NT2/D1 (cell line): ENCODE data around the gene ETFB.
A peak's percentile ranks its signal among the peaks of the same experiment; 100 is the strongest.

ENCODE experiments used
- DNase-seq: peaks from one replicate; pipeline ENCODE4 v3.0.0-alpha.2; 2011; ENCODE audit warnings: low read depth, low spot score
- H3K27me3 ChIP-seq: 2 replicates; pipeline ENCODE4 v1.6.0; 2011; ENCODE audit warnings: mild to moderate bottlenecking; ENCODE audit not compliant: insufficient read length, insufficient read depth
- H3K36me3 ChIP-seq: 2 replicates; pipeline ENCODE4 v1.6.1; 2011; ENCODE audit warnings: mild to moderate bottlenecking, low read length, mixed read lengths; ENCODE audit not compliant: insufficient read depth, insufficient read length
- H3K4me1 ChIP-seq: 2 replicates; pipeline ENCODE4 v1.5.1; 2011; ENCODE audit not compliant: insufficient read depth, insufficient read length
- H3K4me3 ChIP-seq: 2 replicates; pipeline ENCODE4 v1.5.1; 2011; ENCODE audit warnings: low read depth; ENCODE audit not compliant: insufficient read length
- H3K9ac ChIP-seq: 2 replicates; pipeline ENCODE4 v1.6.0; 2011; ENCODE audit warnings: low read depth; ENCODE audit not compliant: insufficient read length
- H3K9me3 ChIP-seq: 2 replicates; pipeline ENCODE4 v1.5.1; 2011; ENCODE audit warnings: mild to moderate bottlenecking, low read length; ENCODE audit not compliant: insufficient read depth
- SUZ12 ChIP-seq: IDR thresholded peaks from 2 replicates; pipeline ENCODE4 v1.6.1; 2011; ENCODE audit not compliant: insufficient read length, insufficient read depth; ENCODE audit errors: extremely low read depth
- YY1 ChIP-seq: IDR thresholded peaks from 2 replicates; pipeline ENCODE4 v1.6.1; 2011; ENCODE audit not compliant: insufficient read length, insufficient read depth
- ZNF274 ChIP-seq: IDR thresholded peaks from 2 replicates; pipeline ENCODE4 v1.6.1; 2011; ENCODE audit warnings: mild to moderate bottlenecking, low read depth, low read length

Gene ETFB

GRCh38 chr19:51372649-51373504, 6.7 kb upstream of the ETFB start, which contains the start of gene NKG7:
NKG7 (minus strand) TSS chr19:51372654; CDS start chr19:51372535, 119 bp downstream.
- Histone ChIP-seq H3K9ac (no peak within 1 kb of the TSS), H3K4me1 (peaks cover 4% of the 10 kb centered on the region), H3K27me3 (no peaks in the 10 kb centered on the region), H3K9me3 (no peaks in the 10 kb centered on the region), H3K36me3 (no peaks in the 10 kb centered on the region), H3K4me3 (no peak within 1 kb of the TSS)
- no peak for DNase-seq
- TF ChIP-seq YY1: no peak
- TF ChIP-seq SUZ12: no peak
- TF ChIP-seq ZNF274: no peak

- Histone ChIP-seq H3K9me3 (no peaks in the 10 kb centered on the region), H3K27me3 (no peaks in the 10 kb centered on the region), H3K4me3 (no peak overlapping the region), H3K9ac (no peak overlapping the region), H3K36me3 (no peaks in the 10 kb centered on the region), H3K4me1 (peaks cover 4% of the 10 kb centered on the region)
- DNase-seq: no peak
- TF ChIP-seq ZNF274 (no peak), SUZ12 (no peak), YY1 (no peak)
Observed at GRCh38 chr19:51372021-51372648, 5.9 kb upstream of the ETFB start.

- H3K4me3 ChIP-seq: no peak overlapping the region
- H3K27me3 ChIP-seq: no peaks in the 10 kb centered on the region
- H3K4me1 ChIP-seq: peaks cover 4% of the 10 kb centered on the region
- no peak for TF ChIP-seq SUZ12
- TF ChIP-seq YY1: no peak
- TF ChIP-seq ZNF274: no peak
- H3K9ac ChIP-seq: no peak overlapping the region
- H3K36me3 ChIP-seq: no peaks in the 10 kb centered on the region
- no peak for DNase-seq
- no peaks in the 10 kb centered on the region for H3K9me3 ChIP-seq
Observed at GRCh38 chr19:51371186-51371690, 5.0 kb upstream of the ETFB start.

- no peak overlapping the region for H3K4me3 ChIP-seq
- H3K36me3 ChIP-seq: no peaks in the 10 kb centered on the region
- H3K9me3 ChIP-seq: no peaks in the 10 kb centered on the region
- TF ChIP-seq SUZ12: no peak
- no peak for TF ChIP-seq ZNF274
- TF ChIP-seq YY1: no peak
- DNase-seq: no peak
- no peak overlapping the region for H3K9ac ChIP-seq
- H3K4me1 ChIP-seq: peaks cover 4% of the 10 kb centered on the region
- no peaks in the 10 kb centered on the region for H3K27me3 ChIP-seq
Observed at GRCh38 chr19:51370230-51370629, 4.0 kb upstream of the ETFB start.

- H3K9ac ChIP-seq: peak within 1 kb of the TSS; percentile 90
- no peak for DNase-seq
- H3K4me3 ChIP-seq: peak within 1 kb of the TSS; percentile 65
- TF ChIP-seq SUZ12 (no peak), YY1 (no peak), ZNF274 (no peak)
- H3K9me3 ChIP-seq: no peaks in the 10 kb centered on the region
- no peaks in the 10 kb centered on the region for H3K27me3 ChIP-seq
- H3K4me1 ChIP-seq: peaks cover 4% of the 10 kb centered on the region
- H3K36me3 ChIP-seq: no peaks in the 10 kb centered on the region
Observed at GRCh38 chr19:51368366-51369282, 2.4 kb upstream of the ETFB start, which contains the start of gene CLDND2. CLDND2 (minus strand) TSS chr19:51369003; CDS start chr19:51368577, 426 bp downstream.

GRCh38 chr19:51367565-51368365, 1.6 kb upstream of the ETFB start:
- Histone ChIP-seq H3K36me3 (no peaks in the 10 kb centered on the region), H3K9me3 (no peaks in the 10 kb centered on the region), H3K4me3 (peak overlapping the region; percentile 83), H3K4me1 (peaks cover 4% of the 10 kb centered on the region), H3K27me3 (no peaks in the 10 kb centered on the region), H3K9ac (peak overlapping the region; percentile 90)
- peak; percentile 95 for DNase-seq
- no peak for TF ChIP-seq YY1
- TF ChIP-seq SUZ12: no peak
- TF ChIP-seq ZNF274: no peak
